ENCODE data around the gene CAMK2D.

- no peak for TF ChIP-seq CTCF (IDR thresholded peaks at IDR 0.05; ENCODE audit: low read depth, low read length, missing input control)
- no peak for TF ChIP-seq HNF4A (conservative IDR thresholded peaks at IDR 0.05)
- TF ChIP-seq REST (IDR thresholded peaks at IDR 0.05) = no peak
Observed at GRCh38 chr4:113750296-113750695, 11.2 kb downstream of the CAMK2D start.
